Natural killer cell treated with Interleukin-12 subunit alpha and Interleukin-12 subunit beta and Interleukin-15 and Interleukin-18, amount 100 ng/mL, for 72 hours (primary cell): ENCODE results near the gene MAP4K5. TPM values are rescaled to one million over a fixed set of nuclear protein-coding genes. Genes with fewer than 3 reads are reported as not detected.
"Not testable (repeated sequence)": the region's sequence is repeated elsewhere in the genome, so short reads cannot be mapped to it uniquely, and the experiment has no call there.

ENCODE experiments used
- ATAC-seq, 2 donors: fragments of 150-1000 bp; cut with Tn5 transposase in 1 of 2; sonication (Bioruptor Pico), chemical (Tn5 transposase) in 1 of 2; 2 replicates each; pipeline ENCODE4 v1.10.0; 2021
- DNase-seq: peaks from one replicate; pipeline ENCODE4 v3.0.0; 2022; ENCODE audit warnings: low spot score
- H3K27ac Mint-ChIP-seq, 2 donors: 1 replicate in 1 of 2; 2 replicates in 1 of 2; pipeline ENCODE4 v1.8.0; 2022; ENCODE audit warnings: mixed read lengths in 2 of 2, mild to moderate bottlenecking in 1 of 2, moderate library complexity in 1 of 2
- H3K27me3 Mint-ChIP-seq, 2 donors: 1 replicate in 1 of 2; 2 replicates in 1 of 2; pipeline ENCODE4 v1.8.0; 2022; ENCODE audit warnings: mixed read lengths in 2 of 2
- H3K36me3 Mint-ChIP-seq: one replicate; pipeline ENCODE4 v1.8.0; 2022; ENCODE audit warnings: mixed read lengths
- H3K4me1 Mint-ChIP-seq, 2 donors: 1 replicate in 1 of 2; 2 replicates in 1 of 2; pipeline ENCODE4 v1.8.0; 2022; ENCODE audit warnings: low read depth in 2 of 2, mixed read lengths in 2 of 2, mild to moderate bottlenecking in 1 of 2
- H3K4me3 Mint-ChIP-seq: one replicate; pipeline ENCODE4 v1.8.0; 2022; ENCODE audit warnings: mixed read lengths
- H3K9me3 Mint-ChIP-seq: 2 replicates; pipeline ENCODE4 v1.8.0; 2022; ENCODE audit warnings: mixed read lengths
- total RNA-seq, 2 donors: library from RNA; stranded (reverse); gene quantifications; one replicate each; pipeline ENCODE4 v1.2.3, GENCODE V29; 2022

Gene MAP4K5
- total RNA-seq, result 10 to 100 TPM; 48.7 to 59.3 TPM

- DNase-seq, result peak; percentile 93
- Mint-ChIP-seq H3K9me3 (no peaks in the 10 kb centered on the region), H3K27me3 (peaks cover 0 to 2% of the 10 kb centered on the region in 2 donors), H3K4me3 (peak within 1 kb of the TSS; percentile 74), H3K27ac (peak within 1 kb of the TSS; percentile 84), H3K4me1 (peaks cover 31 to 46% of the 10 kb centered on the region in 2 donors), H3K36me3 (peaks cover 4% of the 10 kb centered on the region)
- peak; percentile 99 for ATAC-seq
These were observed at the start of gene MAP4K5 for GRCh38 chr14:50532502-50533240. TSS of gene MAP4K5 (minus strand) at chr14:50532569. CDS start at chr14:50532049, 520 bp downstream.

DNA sequence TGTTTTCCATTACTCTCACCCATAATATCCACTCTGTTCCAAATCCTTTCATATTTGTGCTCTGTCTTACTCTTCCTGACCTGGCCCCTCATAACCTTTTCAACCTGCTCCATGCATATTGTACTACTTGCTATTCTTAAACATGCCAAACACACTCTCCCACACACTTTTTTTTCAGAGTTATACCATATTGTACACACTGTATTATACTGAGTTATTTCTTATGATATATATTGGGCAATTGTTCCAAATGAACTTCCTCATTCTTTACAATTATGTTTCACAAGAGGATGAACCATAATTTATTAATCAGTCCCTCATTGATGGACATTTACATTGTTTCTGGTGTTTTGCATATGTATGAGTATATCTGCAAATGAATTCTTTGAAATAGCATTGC lies 46.1 kb upstream of the MAP4K5 start:
- Mint-ChIP-seq H3K27me3 (peaks cover 13 to 32% of the 10 kb centered on the region in 2 donors), H3K36me3 (no peaks in the 10 kb centered on the region), H3K4me3 (no peak overlapping the region), H3K27ac (no peak overlapping the region), H3K9me3 (no peaks in the 10 kb centered on the region), H3K4me1 (no peaks in the 10 kb centered on the region)
- DNase-seq, result no peak
- ATAC-seq, result no peak

- Mint-ChIP-seq H3K4me1 (no peaks in the 10 kb centered on the region), H3K27ac (no peak overlapping the region), H3K4me3 (no peak overlapping the region), H3K27me3 (peaks cover 10 to 28% of the 10 kb centered on the region in 2 donors), H3K9me3 (no peaks in the 10 kb centered on the region), H3K36me3 (no peaks in the 10 kb centered on the region)
- no peak for ATAC-seq
- no peak for DNase-seq
These were observed 45.6 kb upstream of the MAP4K5 start for GRCh38 chr14:50577982-50578381.

DNA sequence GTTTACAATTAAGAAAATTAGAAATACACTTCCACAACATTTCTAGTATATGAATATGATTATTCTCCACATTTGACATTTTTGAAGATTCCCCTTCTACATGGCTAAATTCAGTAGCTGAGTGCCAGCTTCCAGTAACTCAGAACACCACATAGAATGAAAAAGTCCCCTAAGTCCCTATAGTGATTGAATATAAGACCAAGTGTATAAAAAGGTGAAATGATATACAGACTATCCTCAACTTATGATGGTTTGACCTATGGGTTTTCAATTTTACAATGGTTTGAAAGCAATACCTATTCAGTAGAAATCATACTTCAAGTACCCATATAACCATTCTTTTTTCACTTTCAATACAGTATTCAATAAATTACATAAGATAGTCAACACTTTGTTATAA lies 43.4 kb upstream of the MAP4K5 start:
- Mint-ChIP-seq H3K27me3 (peaks cover 14 to 27% of the 10 kb centered on the region in 2 donors), H3K9me3 (peaks cover 3% of the 10 kb centered on the region), H3K36me3 (peaks cover 2% of the 10 kb centered on the region), H3K4me1 (no peaks in the 10 kb centered on the region), H3K4me3 (no peak overlapping the region), H3K27ac (no peak overlapping the region)
- DNase-seq (no peak), ATAC-seq (no peak)

DNA sequence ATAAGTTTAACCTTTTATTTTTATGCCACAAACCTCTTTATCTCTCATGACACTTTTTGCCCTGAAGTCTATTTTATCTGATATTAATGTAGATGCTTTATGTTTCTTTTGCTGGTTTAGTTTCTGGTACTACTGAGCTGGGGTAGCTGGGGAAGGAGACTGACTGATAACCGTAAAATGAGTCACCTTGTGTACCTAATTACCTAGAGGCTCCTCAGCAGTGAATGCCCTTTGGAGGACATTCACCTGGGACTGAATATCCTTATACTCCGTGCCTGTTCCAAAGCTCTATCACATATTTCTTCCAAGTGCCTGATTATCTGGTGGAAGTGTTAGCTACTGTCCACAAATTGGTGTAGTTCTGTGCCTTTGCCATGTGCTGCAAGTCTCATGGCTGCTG lies 41.5 kb upstream of the MAP4K5 start:
- no peak for ATAC-seq
- peaks cover 21 to 27% of the 10 kb centered on the region in 2 donors for H3K27me3 Mint-ChIP-seq
- no peak overlapping the region for H3K27ac Mint-ChIP-seq
- H3K9me3 Mint-ChIP-seq, result peaks cover 13% of the 10 kb centered on the region
- H3K36me3 Mint-ChIP-seq, result peaks cover 14% of the 10 kb centered on the region
- H3K4me3 Mint-ChIP-seq, result no peak overlapping the region
- H3K4me1 Mint-ChIP-seq, result no peaks in the 10 kb centered on the region
- no peak for DNase-seq

DNA sequence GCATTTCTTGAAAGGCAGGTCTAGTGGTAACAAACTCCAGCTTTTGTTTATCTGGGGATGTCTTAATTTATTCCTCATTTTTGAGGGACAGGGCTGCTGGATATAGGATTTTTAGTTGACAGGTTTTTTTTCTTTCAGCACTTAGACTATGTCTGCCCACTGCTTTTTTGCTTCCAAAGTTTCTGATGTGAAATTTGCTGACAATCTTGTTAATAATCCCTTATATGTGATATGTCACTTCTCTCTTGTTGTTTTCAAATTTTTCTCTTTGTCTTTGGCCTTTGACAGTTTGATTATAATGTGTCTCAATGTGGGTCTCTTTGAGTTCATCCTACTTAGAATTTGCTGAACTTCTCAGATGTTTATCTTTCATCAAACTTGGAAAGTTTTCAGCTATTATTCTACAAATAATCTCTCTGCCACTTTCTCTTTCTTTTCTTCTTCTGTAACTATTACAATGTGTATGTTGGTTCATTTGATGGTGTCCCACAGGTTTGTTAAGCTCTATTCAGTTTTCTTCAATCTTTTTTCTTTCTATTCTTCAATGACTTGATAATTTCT lies 37.4 kb upstream of the MAP4K5 start:
- Mint-ChIP-seq H3K27ac (no peak overlapping the region), H3K4me3 (no peak overlapping the region), H3K36me3 (peaks cover 14% of the 10 kb centered on the region), H3K27me3 (peaks cover 19 to 26% of the 10 kb centered on the region in 2 donors), H3K4me1 (no peaks in the 10 kb centered on the region), H3K9me3 (peaks cover 19% of the 10 kb centered on the region)
- ATAC-seq, result no peak
- DNase-seq, result no peak

DNA sequence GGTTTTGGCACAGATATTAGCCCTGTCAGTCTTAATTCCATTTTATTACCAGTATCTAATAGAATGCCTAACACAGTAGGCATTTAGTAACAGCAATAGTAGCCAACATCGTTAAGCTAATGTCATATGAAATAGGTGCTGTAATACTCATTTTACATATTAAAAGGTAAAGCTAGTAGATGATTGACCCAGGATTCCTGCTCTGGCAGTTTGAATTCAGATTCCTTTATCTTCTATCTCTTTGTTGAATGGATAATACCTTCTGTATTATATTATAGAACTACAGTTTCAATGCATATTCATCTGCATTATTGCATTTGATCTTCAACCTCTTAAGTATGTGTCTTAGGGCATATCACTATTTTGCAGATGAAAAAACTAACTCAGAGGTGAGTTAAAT lies 30.5 kb upstream of the MAP4K5 start:
- Mint-ChIP-seq H3K4me1 (peaks cover 6% of the 10 kb centered on the region in 2 donors), H3K4me3 (no peak overlapping the region), H3K27ac (no peak overlapping the region), H3K27me3 (peaks cover 31 to 35% of the 10 kb centered on the region in 2 donors), H3K36me3 (no peaks in the 10 kb centered on the region), H3K9me3 (no peaks in the 10 kb centered on the region)
- DNase-seq (no peak), ATAC-seq (no peak)

GRCh38 chr14:50560931-50561285 lies 28.5 kb upstream of the MAP4K5 start:
- Mint-ChIP-seq H3K27ac (no peak overlapping the region), H3K27me3 (peaks cover 37 to 44% of the 10 kb centered on the region in 2 donors), H3K4me3 (peak overlapping the region; percentile 81), H3K4me1 (peaks cover 6% of the 10 kb centered on the region in 2 donors), H3K36me3 (no peaks in the 10 kb centered on the region), H3K9me3 (no peaks in the 10 kb centered on the region)
- no peak for DNase-seq
- ATAC-seq, result peak; percentile 81

DNA sequence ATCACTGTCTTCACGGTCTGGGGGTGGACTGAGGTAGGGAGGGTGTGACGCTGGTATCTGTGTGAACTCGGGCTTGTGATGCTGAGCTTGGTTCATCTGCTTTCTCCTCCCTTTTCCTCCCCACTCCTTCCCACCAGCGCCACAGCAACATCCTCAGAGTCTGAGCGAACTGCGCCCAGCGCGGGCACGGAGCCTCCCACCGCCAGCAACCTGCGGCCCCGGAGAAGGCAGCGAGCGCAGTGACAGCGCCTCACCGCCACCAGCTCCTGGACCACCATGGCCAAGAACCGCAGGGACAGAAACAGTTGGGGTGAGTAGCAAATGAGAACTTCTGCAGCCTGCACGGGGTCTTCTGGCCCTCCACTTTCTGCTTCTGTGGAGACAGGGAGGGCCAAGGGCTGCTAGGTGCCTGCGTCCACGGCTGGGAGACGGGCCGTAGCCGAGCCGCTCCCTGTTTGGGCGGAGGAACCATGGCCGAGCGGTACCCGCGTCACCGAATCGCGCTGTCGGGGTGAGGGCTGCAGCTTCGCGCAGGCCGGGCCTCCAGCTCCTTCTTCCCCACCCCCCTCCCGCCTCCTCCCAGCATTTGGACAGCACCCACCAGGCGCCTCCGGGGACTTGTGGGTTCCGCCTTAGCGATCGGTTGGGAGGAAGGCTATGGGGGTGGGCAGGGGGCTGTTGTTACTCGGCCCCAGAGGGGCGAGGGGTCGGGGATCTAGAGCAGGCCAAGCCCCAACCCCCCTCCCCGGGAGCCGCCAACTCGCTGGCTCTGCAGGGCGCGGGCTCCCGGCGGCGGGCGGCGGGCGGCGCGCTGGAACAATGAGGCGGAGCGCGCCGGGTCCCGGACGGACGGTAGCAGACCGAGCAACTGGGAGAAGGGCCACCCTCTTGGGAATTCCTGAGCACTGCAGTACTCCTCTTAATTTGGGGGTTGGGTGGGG lies 27.9 kb upstream of the MAP4K5 start, which contains the start of gene ATL1:
TSS of gene ATL1 (plus strand) at position 156 of the 941 bp plus-strand sequence. CDS start at position 277, 121 bp downstream.
- H3K9me3 Mint-ChIP-seq, result no peaks in the 10 kb centered on the region
- H3K27me3 Mint-ChIP-seq, result peaks cover 40 to 49% of the 10 kb centered on the region in 2 donors
- ATAC-seq (peak; percentile 83 to 88), DNase-seq (no peak)
- peaks cover 6% of the 10 kb centered on the region in 2 donors for H3K4me1 Mint-ChIP-seq
- H3K27ac Mint-ChIP-seq, result peak within 1 kb of the TSS in 1 of 2 donors; percentile 14
- no peaks in the 10 kb centered on the region for H3K36me3 Mint-ChIP-seq
- peak within 1 kb of the TSS; percentile 81 for H3K4me3 Mint-ChIP-seq

- not testable (repeated sequence) for DNase-seq, H3K4me3 Mint-ChIP-seq, H3K36me3 Mint-ChIP-seq, H3K9me3 Mint-ChIP-seq, H3K27ac Mint-ChIP-seq, ATAC-seq, H3K4me1 Mint-ChIP-seq
- peaks cover 39 to 55% of the 10 kb centered on the region in 2 donors for H3K27me3 Mint-ChIP-seq
These were observed 20.4 kb upstream of the MAP4K5 start for GRCh38 chr14:50552796-50553195.

- no peak overlapping the region for H3K27ac Mint-ChIP-seq
- DNase-seq (no peak), ATAC-seq (no peak)
- no peaks in the 10 kb centered on the region for H3K4me1 Mint-ChIP-seq
- no peak overlapping the region for H3K4me3 Mint-ChIP-seq
- no peaks in the 10 kb centered on the region for H3K9me3 Mint-ChIP-seq
- H3K27me3 Mint-ChIP-seq, result peaks cover 32 to 46% of the 10 kb centered on the region in 2 donors
- no peaks in the 10 kb centered on the region for H3K36me3 Mint-ChIP-seq
These were observed 19.5 kb upstream of the MAP4K5 start for GRCh38 chr14:50551877-50552276.

GRCh38 chr14:50550294-50550693 lies 17.9 kb upstream of the MAP4K5 start:
- DNase-seq (no peak), ATAC-seq (no peak)
- Mint-ChIP-seq H3K4me1 (no peaks in the 10 kb centered on the region), H3K27ac (no peak overlapping the region), H3K4me3 (no peak overlapping the region), H3K36me3 (no peaks in the 10 kb centered on the region), H3K27me3 (peaks cover 32 to 35% of the 10 kb centered on the region in 2 donors), H3K9me3 (no peaks in the 10 kb centered on the region)

GRCh38 chr14:50545618-50546017 lies 13.2 kb upstream of the MAP4K5 start:
- no peaks in the 10 kb centered on the region for H3K36me3 Mint-ChIP-seq
- H3K27me3 Mint-ChIP-seq, result peaks cover under 1 to 6% of the 10 kb centered on the region in 2 donors
- H3K9me3 Mint-ChIP-seq, result no peaks in the 10 kb centered on the region
- H3K4me3 Mint-ChIP-seq, result no peak overlapping the region
- H3K27ac Mint-ChIP-seq, result no peak overlapping the region
- H3K4me1 Mint-ChIP-seq, result peaks cover 6 to 10% of the 10 kb centered on the region in 2 donors
- no peak for ATAC-seq
- no peak for DNase-seq
